Activated T-cell treated with anti-CD3 and anti-CD28 coated beads, Interleukin-2, amount 50 U/mL, for 24 hours (primary cell): ENCODE measurements around the gene EML5.
"Not testable (repeated sequence)": the region's sequence is repeated elsewhere in the genome, so short reads cannot be mapped to it uniquely, and the experiment has no call there.

ENCODE experiments used
- DNase-seq: peaks from one replicate; pipeline ENCODE4 v3.0.0-alpha.2; 2020
- H3K27ac Mint-ChIP-seq: 2 replicates; pipeline ENCODE4 v1.8.0; 2020; ENCODE audit warnings: mild to moderate bottlenecking, mixed read lengths
- H3K27me3 Mint-ChIP-seq: 2 replicates; pipeline ENCODE4 v1.8.0; 2020; ENCODE audit warnings: mixed read lengths
- H3K36me3 Mint-ChIP-seq: 2 replicates; pipeline ENCODE4 v1.8.0; 2020; ENCODE audit warnings: low read depth, mixed read lengths
- H3K4me1 Mint-ChIP-seq: 2 replicates; pipeline ENCODE4 v1.8.0; 2020; ENCODE audit warnings: low read depth, mixed read lengths
- H3K4me3 Mint-ChIP-seq: 2 replicates; pipeline ENCODE4 v1.8.0; 2020; ENCODE audit warnings: mild to moderate bottlenecking, moderate library complexity, mixed read lengths
- H3K9me3 Mint-ChIP-seq: 2 replicates; pipeline ENCODE4 v1.8.0; 2020; ENCODE audit warnings: mixed read lengths

The EML5 gene

DNA sequence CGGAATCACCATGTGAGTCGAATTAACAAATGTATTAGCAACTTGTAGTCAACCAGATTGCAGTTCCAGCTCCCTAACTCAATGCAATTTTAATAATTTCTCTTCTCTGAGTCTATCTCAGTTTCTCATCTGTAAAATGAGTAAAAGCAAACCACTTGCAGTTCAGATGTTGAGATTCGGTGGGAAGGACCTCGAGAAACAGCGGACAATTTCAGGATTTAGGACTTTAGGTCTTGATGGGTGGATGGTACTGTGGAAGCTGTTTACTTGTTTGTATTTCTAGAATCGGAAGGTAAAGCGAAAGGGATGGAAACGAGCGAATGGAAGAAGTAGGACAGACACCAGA, 31.2 kb upstream of the EML5 start:
- Mint-ChIP-seq H3K9me3 (no peaks in the 10 kb centered on the region), H3K4me3 (peak overlapping the region; percentile 78), H3K4me1 (peaks cover 10% of the 10 kb centered on the region), H3K36me3 (no peaks in the 10 kb centered on the region), H3K27ac (peak overlapping the region; percentile 99), H3K27me3 (peaks cover 8% of the 10 kb centered on the region)
- DNase-seq: no peak

DNA sequence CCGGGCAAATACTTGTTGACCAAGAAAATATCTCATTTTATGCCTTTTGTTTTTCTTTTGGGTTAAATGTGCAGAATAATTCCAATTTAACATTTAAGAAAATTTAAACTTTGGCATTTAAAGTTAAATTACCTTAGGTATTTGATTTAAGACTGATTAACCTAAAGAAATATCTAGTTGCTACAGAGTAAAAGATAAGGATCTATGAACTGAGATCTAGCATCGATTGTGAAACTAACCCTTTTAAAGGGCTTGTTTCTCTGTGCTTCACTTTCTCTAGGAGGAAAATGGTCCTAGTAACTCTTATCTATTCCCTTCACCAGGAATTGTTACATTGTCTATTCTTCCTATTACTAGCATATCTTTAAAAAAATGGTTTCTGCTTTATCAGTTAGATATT, 29.1 kb upstream of the EML5 start:
- Mint-ChIP-seq H3K9me3 (no peaks in the 10 kb centered on the region), H3K27me3 (peaks cover 25% of the 10 kb centered on the region), H3K36me3 (no peaks in the 10 kb centered on the region), H3K4me3 (no peak overlapping the region), H3K4me1 (peaks cover 10% of the 10 kb centered on the region), H3K27ac (no peak overlapping the region)
- DNase-seq: no peak

DNA sequence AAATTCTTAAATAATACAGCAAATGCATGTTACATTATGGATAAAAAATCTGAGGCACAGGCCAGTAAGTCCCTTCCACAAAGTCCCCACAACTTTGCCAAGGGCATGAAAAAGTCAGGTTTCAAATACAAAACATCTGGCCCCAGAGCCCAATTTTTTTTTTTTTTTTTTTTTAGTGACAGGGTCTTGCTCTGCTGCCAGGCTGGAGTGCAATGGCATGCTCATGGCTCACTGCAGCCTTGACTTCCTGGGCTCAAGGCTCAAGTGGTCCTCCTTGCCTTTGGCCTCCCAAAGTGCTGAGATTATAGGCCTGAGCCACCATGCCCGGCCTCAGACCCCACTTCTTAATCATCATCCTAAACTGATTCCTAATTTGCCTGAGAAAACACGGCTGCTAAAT, 28.6 kb upstream of the EML5 start:
- no peaks in the 10 kb centered on the region for H3K9me3 Mint-ChIP-seq
- no peak overlapping the region for H3K27ac Mint-ChIP-seq
- H3K4me3 Mint-ChIP-seq: no peak overlapping the region
- H3K4me1 Mint-ChIP-seq: peaks cover 10% of the 10 kb centered on the region
- H3K36me3 Mint-ChIP-seq: no peaks in the 10 kb centered on the region
- peaks cover 25% of the 10 kb centered on the region for H3K27me3 Mint-ChIP-seq
- DNase-seq: no peak

DNA sequence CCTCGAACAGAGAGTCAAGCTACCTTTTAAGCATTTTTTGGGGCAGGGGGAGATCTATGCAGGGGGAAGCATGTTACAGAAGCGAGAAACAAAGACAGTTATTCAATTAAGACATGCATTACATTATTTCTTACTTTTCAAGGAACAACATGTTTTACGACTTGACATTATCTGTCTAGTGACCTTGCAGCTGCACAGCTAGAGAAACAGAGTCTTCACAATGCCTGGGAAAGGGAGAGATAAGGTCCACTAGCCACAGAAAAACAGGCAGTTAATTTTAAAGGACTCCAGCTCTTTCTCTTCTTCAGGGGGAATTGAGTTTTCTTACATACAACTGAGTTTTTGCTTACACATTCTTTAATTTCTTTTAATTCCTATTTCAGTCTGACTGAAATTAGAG, 26.9 kb upstream of the EML5 start:
- H3K9me3 Mint-ChIP-seq, H3K4me3 Mint-ChIP-seq, H3K36me3 Mint-ChIP-seq, DNase-seq, H3K27ac Mint-ChIP-seq, H3K4me1 Mint-ChIP-seq: not testable (repeated sequence)
- peaks cover 30% of the 10 kb centered on the region for H3K27me3 Mint-ChIP-seq

DNA sequence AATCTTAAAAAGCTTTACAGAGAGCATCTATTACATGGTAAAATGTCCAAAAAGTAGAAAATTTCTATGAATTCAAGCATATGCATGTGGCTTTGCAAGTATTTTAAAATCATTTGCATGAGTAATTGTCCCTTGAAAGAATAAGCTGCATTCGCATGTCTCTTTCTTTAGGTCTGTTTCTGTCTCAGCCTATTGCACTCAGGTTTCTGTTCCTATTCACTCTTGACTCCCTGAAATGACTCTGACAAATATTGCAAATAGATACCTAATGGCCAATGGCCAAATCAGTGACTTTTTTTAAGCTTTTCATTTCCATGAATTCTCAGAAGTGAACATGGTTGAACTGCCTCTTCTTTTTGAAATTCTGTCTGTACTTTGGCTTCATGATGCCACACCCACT, 25.3 kb upstream of the EML5 start:
- Mint-ChIP-seq H3K4me1 (no peaks in the 10 kb centered on the region), H3K9me3 (no peaks in the 10 kb centered on the region), H3K36me3 (no peaks in the 10 kb centered on the region), H3K27me3 (peaks cover 30% of the 10 kb centered on the region), H3K27ac (no peak overlapping the region), H3K4me3 (no peak overlapping the region)
- DNase-seq: no peak

DNA sequence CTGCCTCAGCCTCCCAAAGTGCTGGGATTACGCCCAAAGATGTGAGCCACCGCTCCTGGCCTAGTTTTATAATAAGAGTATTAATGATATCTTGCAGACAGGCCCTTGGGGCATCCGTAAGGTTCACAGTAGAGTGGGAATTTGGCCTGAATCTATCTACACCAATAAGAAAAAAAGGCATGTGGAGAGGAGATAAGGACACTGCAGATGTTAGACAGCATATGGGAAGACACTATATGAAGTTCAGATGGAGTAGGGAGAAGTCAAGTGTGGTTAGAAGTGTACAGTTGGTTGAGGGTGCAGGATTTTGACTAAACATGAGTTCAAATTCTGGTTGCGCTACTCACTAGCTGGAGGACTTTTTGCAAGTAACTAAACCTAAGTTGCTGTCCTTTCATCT, 23.2 kb upstream of the EML5 start:
- no peak overlapping the region for H3K27ac Mint-ChIP-seq

DNA sequence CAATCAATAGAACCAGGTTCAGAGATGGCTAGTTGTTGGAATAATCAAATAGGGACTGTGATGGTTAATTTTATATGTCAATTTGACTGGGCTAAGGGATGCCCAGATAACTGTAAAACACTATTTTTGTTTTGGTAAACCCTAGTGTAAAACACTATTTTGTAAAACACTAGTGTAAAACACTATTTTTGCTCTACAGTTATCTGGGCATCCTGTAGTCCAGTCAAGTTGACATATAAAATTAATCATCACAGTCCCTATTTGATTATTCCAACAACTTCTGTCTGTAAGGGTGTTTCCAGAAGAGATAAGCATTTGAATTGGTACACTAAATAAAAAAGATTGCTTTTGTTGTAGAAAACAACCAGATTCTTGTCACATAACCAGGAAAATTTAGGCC, 15.6 kb upstream of the EML5 start:
- no peak for DNase-seq
- Mint-ChIP-seq H3K36me3 (no peaks in the 10 kb centered on the region), H3K4me1 (no peaks in the 10 kb centered on the region), H3K27ac (no peak overlapping the region), H3K27me3 (peaks cover 30% of the 10 kb centered on the region), H3K9me3 (peaks cover 6% of the 10 kb centered on the region), H3K4me3 (no peak overlapping the region)

More for the DNA sequence above, 23.2 kb upstream of the EML5 start:
- DNase-seq: no peak
- no peaks in the 10 kb centered on the region for H3K36me3 Mint-ChIP-seq
- peaks cover 30% of the 10 kb centered on the region for H3K27me3 Mint-ChIP-seq
- H3K4me1 Mint-ChIP-seq: no peaks in the 10 kb centered on the region
- H3K9me3 Mint-ChIP-seq: no peaks in the 10 kb centered on the region
- H3K4me3 Mint-ChIP-seq: no peak overlapping the region

DNA sequence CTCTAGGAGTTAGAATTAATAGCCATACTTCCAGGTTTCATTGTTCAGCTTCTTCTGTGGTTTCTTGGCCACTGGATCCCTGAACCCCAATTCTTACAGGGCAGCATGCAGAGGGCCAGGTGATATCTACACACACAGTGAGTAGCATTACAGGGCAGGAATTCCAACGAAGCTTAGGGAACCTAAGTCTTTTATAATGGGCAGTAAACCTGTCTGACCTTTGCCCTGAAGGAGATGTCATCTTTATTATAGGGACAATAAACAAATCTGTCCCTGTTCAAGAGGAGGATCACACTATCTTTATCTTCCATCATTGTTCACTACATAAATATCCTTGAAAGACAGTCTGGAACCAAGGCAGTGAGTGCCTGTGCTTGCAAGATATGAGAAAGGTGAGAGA, 11.7 kb upstream of the EML5 start:
- H3K9me3 Mint-ChIP-seq: peaks cover 6% of the 10 kb centered on the region
- H3K27me3 Mint-ChIP-seq: peaks cover 57% of the 10 kb centered on the region
- H3K4me3 Mint-ChIP-seq: no peak overlapping the region
- DNase-seq: no peak
- no peak overlapping the region for H3K27ac Mint-ChIP-seq
- H3K36me3 Mint-ChIP-seq: no peaks in the 10 kb centered on the region
- no peaks in the 10 kb centered on the region for H3K4me1 Mint-ChIP-seq

DNA sequence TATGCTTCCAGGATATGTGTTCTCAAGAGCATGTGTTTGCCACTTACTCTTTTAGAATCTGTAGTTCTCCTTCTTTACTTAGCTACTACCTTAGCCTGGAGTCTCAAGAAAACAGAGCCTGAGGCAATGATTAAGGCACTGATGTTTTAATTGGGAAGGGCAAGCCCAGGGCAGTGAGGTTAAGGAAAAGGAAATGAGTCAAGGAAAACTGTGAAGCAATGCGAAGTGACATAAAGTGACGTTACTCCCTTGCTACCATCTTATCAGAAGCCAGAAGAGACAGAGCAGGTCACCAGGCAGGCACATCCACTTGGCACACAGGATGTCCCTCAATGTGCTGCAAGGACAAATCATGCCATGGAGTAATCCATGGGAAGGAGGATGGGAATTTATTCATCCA, 11.3 kb upstream of the EML5 start:
- peaks cover 55% of the 10 kb centered on the region for H3K27me3 Mint-ChIP-seq
- H3K27ac Mint-ChIP-seq: no peak overlapping the region
- H3K4me1 Mint-ChIP-seq: no peaks in the 10 kb centered on the region
- no peaks in the 10 kb centered on the region for H3K36me3 Mint-ChIP-seq
- DNase-seq: no peak
- H3K9me3 Mint-ChIP-seq: peaks cover 3% of the 10 kb centered on the region
- no peak overlapping the region for H3K4me3 Mint-ChIP-seq

DNA sequence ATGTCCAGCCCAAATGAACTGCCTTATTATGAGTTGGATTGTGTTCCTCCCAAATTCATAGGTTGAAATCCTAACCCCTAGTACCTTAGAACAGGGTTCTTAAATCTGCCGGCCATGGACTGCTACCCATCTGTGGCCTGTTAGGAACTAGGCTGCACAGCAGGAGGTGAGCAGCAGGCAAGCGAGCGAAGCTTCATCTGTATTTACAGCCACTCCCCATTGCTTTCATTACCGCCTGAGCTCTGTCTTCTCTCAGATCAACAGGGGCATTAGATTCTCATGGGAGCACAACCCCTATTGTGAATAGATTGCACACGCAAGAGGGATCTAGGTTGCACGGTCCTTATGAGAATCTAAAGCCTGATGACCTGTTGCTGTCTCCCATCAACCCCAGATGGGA, 9.8 kb upstream of the EML5 start:
- Mint-ChIP-seq H3K9me3 (no peaks in the 10 kb centered on the region), H3K27ac (no peak overlapping the region), H3K4me1 (no peaks in the 10 kb centered on the region), H3K4me3 (no peak overlapping the region), H3K27me3 (peaks cover 59% of the 10 kb centered on the region), H3K36me3 (no peaks in the 10 kb centered on the region)
- no peak for DNase-seq

DNA sequence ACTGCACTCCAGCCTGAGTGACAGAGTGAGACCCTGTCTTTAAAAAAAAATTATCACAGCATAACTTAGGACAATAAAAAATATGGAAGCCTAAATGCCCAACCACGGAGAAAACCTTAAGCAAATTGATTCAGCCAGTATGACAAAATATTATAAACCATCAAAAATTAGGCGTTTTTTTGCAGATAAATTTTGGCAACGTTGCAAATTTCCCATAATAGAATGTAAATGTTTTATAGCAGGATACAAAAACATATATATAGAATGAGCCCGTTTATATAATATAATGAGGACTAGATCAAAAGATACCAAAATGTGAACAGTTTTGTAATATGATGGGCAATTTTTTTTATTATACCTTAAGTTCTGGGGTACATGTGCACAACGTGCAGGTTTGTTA, 6.8 kb upstream of the EML5 start:
- Mint-ChIP-seq H3K27me3 (peaks cover 41% of the 10 kb centered on the region), H3K36me3 (no peaks in the 10 kb centered on the region)

DNA sequence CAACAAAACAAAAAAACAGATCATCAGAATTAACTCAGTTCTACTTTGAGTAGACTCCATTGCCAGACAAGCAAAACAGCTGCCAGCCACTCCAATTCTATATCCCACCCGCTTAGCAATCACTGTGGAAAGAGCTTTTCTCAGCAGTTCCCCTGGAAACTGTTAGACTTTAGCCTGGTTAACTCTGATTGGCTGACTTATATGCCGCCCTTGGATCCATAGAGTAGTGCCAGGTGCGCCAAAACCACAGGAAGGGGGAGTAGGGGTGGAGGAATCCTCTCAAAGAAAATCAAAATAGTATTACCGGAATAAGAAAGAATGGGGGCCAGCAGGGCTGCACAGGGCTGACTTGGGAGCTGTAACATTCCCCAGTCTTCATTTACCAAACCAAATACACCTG, 5.4 kb upstream of the EML5 start:
- no peak overlapping the region for H3K27ac Mint-ChIP-seq
- H3K4me1 Mint-ChIP-seq: peaks cover 5% of the 10 kb centered on the region

More for the DNA sequence above, 6.8 kb upstream of the EML5 start:
- no peaks in the 10 kb centered on the region for H3K9me3 Mint-ChIP-seq
- no peaks in the 10 kb centered on the region for H3K4me1 Mint-ChIP-seq
- DNase-seq: no peak
- no peak overlapping the region for H3K4me3 Mint-ChIP-seq
- no peak overlapping the region for H3K27ac Mint-ChIP-seq

DNA sequence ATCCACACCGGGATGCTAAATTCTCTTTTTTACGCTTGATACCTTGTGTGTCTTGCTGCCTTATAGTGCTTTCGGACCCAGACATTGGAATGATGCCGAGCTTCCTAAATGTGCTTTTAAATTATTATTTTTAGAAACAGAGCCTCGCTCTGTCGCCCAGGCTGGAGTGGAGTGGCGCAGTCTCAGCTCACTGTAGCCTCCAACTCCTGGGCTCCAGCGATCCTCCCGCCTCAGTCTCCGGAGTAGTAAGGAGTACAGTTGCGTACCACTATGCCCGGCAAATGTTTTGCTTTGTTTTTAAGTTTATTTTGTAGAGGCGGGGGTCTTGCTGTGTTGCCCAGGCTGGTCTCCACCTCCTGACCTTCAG, 489 bp upstream of the EML5 start:
- Mint-ChIP-seq H3K27ac (peak overlapping the region; percentile 82), H3K36me3 (peaks cover 6% of the 10 kb centered on the region), H3K27me3 (peaks cover 3% of the 10 kb centered on the region), H3K9me3 (no peaks in the 10 kb centered on the region), H3K4me1 (peaks cover 38% of the 10 kb centered on the region), H3K4me3 (peak overlapping the region; percentile 81)
- no peak for DNase-seq

More for the DNA sequence above, 5.4 kb upstream of the EML5 start:
- Mint-ChIP-seq H3K36me3 (no peaks in the 10 kb centered on the region), H3K27me3 (peaks cover 30% of the 10 kb centered on the region), H3K4me3 (no peak overlapping the region), H3K9me3 (no peaks in the 10 kb centered on the region)
- no peak for DNase-seq

DNA sequence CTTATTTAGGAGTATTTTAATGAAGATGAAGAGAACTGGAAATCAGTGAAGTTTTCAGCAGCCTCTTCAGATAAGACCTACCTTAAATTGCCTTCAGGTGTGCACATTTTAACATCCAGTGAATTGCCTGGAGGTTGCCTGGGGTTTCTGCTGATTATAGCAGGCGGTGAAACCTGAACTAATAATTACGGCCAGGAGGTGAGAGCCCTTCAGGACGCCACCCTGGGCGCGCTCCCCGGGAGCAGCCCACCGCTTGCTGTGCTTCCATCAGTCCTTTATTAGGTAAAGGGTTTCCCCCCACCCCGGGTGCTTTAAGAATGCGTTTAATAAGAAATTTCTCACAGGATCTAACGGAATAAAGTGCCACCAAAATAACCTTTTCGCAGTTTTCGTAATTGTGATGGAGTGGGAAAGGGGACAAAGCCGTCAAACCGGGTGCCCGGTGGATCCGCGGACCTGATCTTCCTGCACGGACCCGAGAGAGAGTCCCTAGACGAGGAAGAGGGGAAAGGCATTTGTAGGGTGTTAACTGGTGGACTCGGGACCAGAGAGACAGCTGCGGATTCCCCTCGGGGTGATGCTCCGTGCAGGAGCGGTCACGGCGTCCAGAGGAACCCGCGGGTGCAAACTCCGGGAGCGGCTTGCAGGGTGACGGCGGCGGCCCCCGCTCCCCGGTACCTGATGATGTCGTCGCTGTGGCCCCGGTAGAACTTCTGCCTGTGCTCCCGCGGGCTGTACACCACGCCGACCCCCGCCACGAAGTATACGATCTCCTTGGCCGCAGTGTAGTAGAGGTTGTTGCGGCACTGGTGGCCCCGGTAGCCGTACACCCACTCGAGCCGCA, 902 bp downstream of the EML5 start:
- H3K36me3 Mint-ChIP-seq: peaks cover 6% of the 10 kb centered on the region
- no peak for DNase-seq
- H3K27ac Mint-ChIP-seq: peak overlapping the region; percentile 86
- no peaks in the 10 kb centered on the region for H3K27me3 Mint-ChIP-seq
- no peaks in the 10 kb centered on the region for H3K9me3 Mint-ChIP-seq
- peaks cover 38% of the 10 kb centered on the region for H3K4me1 Mint-ChIP-seq
- H3K4me3 Mint-ChIP-seq: peak overlapping the region; percentile 87

DNA sequence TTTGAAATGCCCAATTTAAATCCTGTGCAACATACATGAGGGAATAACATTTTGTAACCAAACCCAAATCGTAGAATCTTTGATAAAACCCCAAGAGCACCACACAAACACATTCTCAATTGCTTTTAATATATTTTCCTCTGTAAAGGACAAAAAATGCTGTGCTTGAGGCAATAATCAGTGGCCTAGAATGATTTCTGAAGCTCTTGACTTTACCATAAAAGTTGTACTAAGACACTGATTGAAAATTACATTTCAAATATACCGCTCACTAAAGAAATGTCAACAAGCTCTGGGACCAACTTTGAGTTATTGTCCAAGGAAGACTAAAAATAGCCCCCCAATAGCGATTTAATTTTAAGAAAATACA, 1.5 kb downstream of the EML5 start:
- peaks cover 38% of the 10 kb centered on the region for H3K4me1 Mint-ChIP-seq
- no peak for DNase-seq
- H3K4me3 Mint-ChIP-seq: peak overlapping the region; percentile 87
- H3K9me3 Mint-ChIP-seq: no peaks in the 10 kb centered on the region
- H3K27me3 Mint-ChIP-seq: no peaks in the 10 kb centered on the region
- peaks cover 6% of the 10 kb centered on the region for H3K36me3 Mint-ChIP-seq
- H3K27ac Mint-ChIP-seq: no peak overlapping the region
